Neural cell (in vitro differentiated cells): ENCODE measurements around the gene COTL1. TPM values are rescaled to one million over a fixed set of nuclear protein-coding genes. Genes with fewer than 3 reads are reported as not detected.

Experiments used
- H2AFZ ChIP-seq: fragments of 200-600, 300-800 bp; sonication (generic), shearing (Covaris generic); 2 replicates; pipeline ENCODE4 v1.6.0; 2014; ENCODE audit warnings: low read depth, mild to moderate bottlenecking, antibody characterized with exemption, low read length, moderate library complexity
- H3F3A ChIP-seq: fragments of 200-600 bp; shearing (Covaris generic); 2 replicates; pipeline ENCODE4 v1.6.1; 2016; ENCODE audit warnings: mild to moderate bottlenecking, moderate library complexity, mixed read lengths, antibody characterized with exemption, low read length; ENCODE audit not compliant: insufficient read depth, poor library complexity, severe bottlenecking
- H3K27ac ChIP-seq: fragments of 200-600, 300-800 bp; sonication (generic), shearing (Covaris generic); 2 replicates; pipeline ENCODE4 v1.5.1; 2014; ENCODE audit warnings: mild to moderate bottlenecking, low read length, moderate library complexity
- H3K27me3 ChIP-seq: fragments of 300-800, 200-600 bp; sonication (generic), shearing (Covaris generic); 2 replicates; pipeline ENCODE4 v1.6.0; 2014; ENCODE audit warnings: mild to moderate bottlenecking, low read depth, low read length, moderate library complexity; ENCODE audit not compliant: insufficient read depth
- H3K36me3 ChIP-seq: fragments of 300-800, 200-600 bp; sonication (generic), shearing (Covaris generic); 2 replicates; pipeline ENCODE4 v1.5.1; 2014; ENCODE audit warnings: mild to moderate bottlenecking, antibody characterized with exemption, low read length, moderate library complexity; ENCODE audit not compliant: insufficient read depth
- H3K4me2 ChIP-seq: fragments of 300-800, 200-600 bp; sonication (generic), shearing (Covaris generic); 2 replicates; pipeline ENCODE4 v1.6.0; 2014; ENCODE audit warnings: mild to moderate bottlenecking, low read length
- H3K4me3 ChIP-seq: fragments of 300-800, 200-600 bp; sonication (generic), shearing (Covaris generic); 2 replicates; pipeline ENCODE4 v1.5.1; 2014; ENCODE audit warnings: mild to moderate bottlenecking, low read length, moderate library complexity
- H3K79me2 ChIP-seq: fragments of 200-600 bp; shearing (Covaris generic); replicated peaks from 2 replicates; pipeline ENCODE4 v1.6.0; 2014; ENCODE audit warnings: mild to moderate bottlenecking, low read length, moderate library complexity; ENCODE audit not compliant: insufficient read depth
- H3K9ac ChIP-seq: fragments of 300-800, 200-600 bp; sonication (generic), shearing (Covaris generic); 2 replicates; pipeline ENCODE4 v1.6.1; 2016; ENCODE audit warnings: mild to moderate bottlenecking, low read length, mixed read lengths
- H3K9me2 ChIP-seq: fragments of 200-600 bp; shearing (Covaris generic); 2 replicates; pipeline ENCODE4 v1.6.1; 2016; ENCODE audit warnings: mild to moderate bottlenecking, low read length, mixed read lengths; ENCODE audit not compliant: insufficient read depth
- H3K9me3 ChIP-seq: fragments of 200-600, 300-800 bp; sonication (generic), shearing (Covaris generic); 2 replicates; pipeline ENCODE4 v1.6.1; 2016; ENCODE audit warnings: mild to moderate bottlenecking, mixed run types, low read length, moderate library complexity, mixed read lengths
- H4K20me1 ChIP-seq: fragments of 200-600 bp; shearing (Covaris generic); 2 replicates; pipeline ENCODE4 v1.6.1; 2016; ENCODE audit warnings: mild to moderate bottlenecking, mixed run types; ENCODE audit not compliant: insufficient read depth
- EP300 ChIP-seq: fragments of 450-650 bp; conservative IDR thresholded peaks from 2 replicates; pipeline ENCODE4 v1.6.1; 2014; ENCODE audit warnings: antibody characterized with exemption, mild to moderate bottlenecking, moderate library complexity; ENCODE audit not compliant: poor library complexity, severe bottlenecking
- EZH2 ChIP-seq: fragments of 200-600, 300-800 bp; shearing (Covaris generic), sonication (generic); IDR thresholded peaks from 2 replicates; pipeline ENCODE4 v1.6.1; 2014; ENCODE audit warnings: antibody characterized with exemption, low read length, borderline replicate concordance, mild to moderate bottlenecking; ENCODE audit not compliant: insufficient read depth, poor library complexity, severe bottlenecking
- MXI1 ChIP-seq: fragments of 450-650 bp; conservative IDR thresholded peaks from 2 replicates; pipeline ENCODE4 v1.6.1; 2014; ENCODE audit warnings: antibody characterized with exemption, mild to moderate bottlenecking; ENCODE audit not compliant: poor library complexity, severe bottlenecking
- POLR2AphosphoS5 ChIP-seq: IDR thresholded peaks from 2 replicates; pipeline ENCODE4 v1.6.1; 2012
- RAD21 ChIP-seq: fragments of 450-650 bp; conservative IDR thresholded peaks from 2 replicates; pipeline ENCODE4 v1.6.1; 2014; ENCODE audit warnings: antibody characterized with exemption, mild to moderate bottlenecking, moderate library complexity
- SMC3 ChIP-seq: fragments of 450-650 bp; conservative IDR thresholded peaks from 2 replicates; pipeline ENCODE4 v1.6.1; 2014; ENCODE audit warnings: antibody characterized with exemption, mild to moderate bottlenecking, moderate library complexity; ENCODE audit not compliant: poor library complexity
- TAF1 ChIP-seq: IDR thresholded peaks from 2 replicates; pipeline ENCODE4 v1.6.1; 2012; ENCODE audit warnings: low read depth
- polyA plus RNA-seq: library from polyadenylated mRNA; depleted of rRNA; stranded (reverse); fragments of >200 nt; gene quantifications from 2 replicates; pipeline ENCODE4 v1.2.3, GENCODE V29; 2014
- TF ChIP-seq, protein P1 (sequence below): fragments of 450-650 bp; IDR thresholded peaks from 2 replicates; pipeline ENCODE4 v1.5.1; 2014; ENCODE audit warnings: antibody characterized with exemption, mild to moderate bottlenecking, moderate library complexity; ENCODE audit not compliant: poor library complexity, severe bottlenecking
- TF ChIP-seq, protein P2 (sequence below): IDR thresholded peaks from 2 replicates; pipeline ENCODE4 v1.6.1; 2012; ENCODE audit warnings: borderline replicate concordance

Gene COTL1
- polyA plus RNA-seq, 1 donor from 2014 or later, result 86.6 TPM

- no peaks in the 10 kb centered on the region for H3K27me3 ChIP-seq
- no peaks in the 10 kb centered on the region for H3F3A ChIP-seq
- no peak overlapping the region for H3K27ac ChIP-seq
- peaks cover 11% of the 10 kb centered on the region for H3K79me2 ChIP-seq
- H3K36me3 ChIP-seq, result no peaks in the 10 kb centered on the region
- no peaks in the 10 kb centered on the region for H4K20me1 ChIP-seq
- no peak overlapping the region for H2AFZ ChIP-seq
- no peak overlapping the region for H3K4me3 ChIP-seq
- TF ChIP-seq, protein P1, sequence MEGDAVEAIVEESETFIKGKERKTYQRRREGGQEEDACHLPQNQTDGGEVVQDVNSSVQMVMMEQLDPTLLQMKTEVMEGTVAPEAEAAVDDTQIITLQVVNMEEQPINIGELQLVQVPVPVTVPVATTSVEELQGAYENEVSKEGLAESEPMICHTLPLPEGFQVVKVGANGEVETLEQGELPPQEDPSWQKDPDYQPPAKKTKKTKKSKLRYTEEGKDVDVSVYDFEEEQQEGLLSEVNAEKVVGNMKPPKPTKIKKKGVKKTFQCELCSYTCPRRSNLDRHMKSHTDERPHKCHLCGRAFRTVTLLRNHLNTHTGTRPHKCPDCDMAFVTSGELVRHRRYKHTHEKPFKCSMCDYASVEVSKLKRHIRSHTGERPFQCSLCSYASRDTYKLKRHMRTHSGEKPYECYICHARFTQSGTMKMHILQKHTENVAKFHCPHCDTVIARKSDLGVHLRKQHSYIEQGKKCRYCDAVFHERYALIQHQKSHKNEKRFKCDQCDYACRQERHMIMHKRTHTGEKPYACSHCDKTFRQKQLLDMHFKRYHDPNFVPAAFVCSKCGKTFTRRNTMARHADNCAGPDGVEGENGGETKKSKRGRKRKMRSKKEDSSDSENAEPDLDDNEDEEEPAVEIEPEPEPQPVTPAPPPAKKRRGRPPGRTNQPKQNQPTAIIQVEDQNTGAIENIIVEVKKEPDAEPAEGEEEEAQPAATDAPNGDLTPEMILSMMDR, result no peak
- no peak for TF ChIP-seq EP300
- TF ChIP-seq, protein P2, sequence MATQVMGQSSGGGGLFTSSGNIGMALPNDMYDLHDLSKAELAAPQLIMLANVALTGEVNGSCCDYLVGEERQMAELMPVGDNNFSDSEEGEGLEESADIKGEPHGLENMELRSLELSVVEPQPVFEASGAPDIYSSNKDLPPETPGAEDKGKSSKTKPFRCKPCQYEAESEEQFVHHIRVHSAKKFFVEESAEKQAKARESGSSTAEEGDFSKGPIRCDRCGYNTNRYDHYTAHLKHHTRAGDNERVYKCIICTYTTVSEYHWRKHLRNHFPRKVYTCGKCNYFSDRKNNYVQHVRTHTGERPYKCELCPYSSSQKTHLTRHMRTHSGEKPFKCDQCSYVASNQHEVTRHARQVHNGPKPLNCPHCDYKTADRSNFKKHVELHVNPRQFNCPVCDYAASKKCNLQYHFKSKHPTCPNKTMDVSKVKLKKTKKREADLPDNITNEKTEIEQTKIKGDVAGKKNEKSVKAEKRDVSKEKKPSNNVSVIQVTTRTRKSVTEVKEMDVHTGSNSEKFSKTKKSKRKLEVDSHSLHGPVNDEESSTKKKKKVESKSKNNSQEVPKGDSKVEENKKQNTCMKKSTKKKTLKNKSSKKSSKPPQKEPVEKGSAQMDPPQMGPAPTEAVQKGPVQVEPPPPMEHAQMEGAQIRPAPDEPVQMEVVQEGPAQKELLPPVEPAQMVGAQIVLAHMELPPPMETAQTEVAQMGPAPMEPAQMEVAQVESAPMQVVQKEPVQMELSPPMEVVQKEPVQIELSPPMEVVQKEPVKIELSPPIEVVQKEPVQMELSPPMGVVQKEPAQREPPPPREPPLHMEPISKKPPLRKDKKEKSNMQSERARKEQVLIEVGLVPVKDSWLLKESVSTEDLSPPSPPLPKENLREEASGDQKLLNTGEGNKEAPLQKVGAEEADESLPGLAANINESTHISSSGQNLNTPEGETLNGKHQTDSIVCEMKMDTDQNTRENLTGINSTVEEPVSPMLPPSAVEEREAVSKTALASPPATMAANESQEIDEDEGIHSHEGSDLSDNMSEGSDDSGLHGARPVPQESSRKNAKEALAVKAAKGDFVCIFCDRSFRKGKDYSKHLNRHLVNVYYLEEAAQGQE, result no peak
- H3K4me2 ChIP-seq, result no peak overlapping the region
- no peaks in the 10 kb centered on the region for H3K9me2 ChIP-seq
- H3K9me3 ChIP-seq, result peaks cover 3% of the 10 kb centered on the region
- H3K9ac ChIP-seq, result no peak overlapping the region
Measured at GRCh38 chr16:84607061-84607460, 10.8 kb downstream of the COTL1 start.

GRCh38 chr16:84606081-84606875 is 11.6 kb downstream of the COTL1 start:
- Histone ChIP-seq H4K20me1 (no peaks in the 10 kb centered on the region), H3K4me2 (no peak overlapping the region), H3K36me3 (no peaks in the 10 kb centered on the region), H3K27me3 (no peaks in the 10 kb centered on the region), H3K27ac (no peak overlapping the region), H3F3A (no peaks in the 10 kb centered on the region), H3K9ac (no peak overlapping the region), H3K79me2 (peaks cover 11% of the 10 kb centered on the region), H2AFZ (no peak overlapping the region), H3K9me3 (peaks cover 3% of the 10 kb centered on the region), H3K9me2 (no peaks in the 10 kb centered on the region), H3K4me3 (no peak overlapping the region)
- TF ChIP-seq POLR2AphosphoS5 (no peak), EP300 (no peak), TAF1 (no peak), MXI1 (no peak), SMC3 (no peak), EZH2 (no peak), RAD21 (no peak)
- TF ChIP-seq, protein P1, result no peak
- TF ChIP-seq, protein P2, result no peak
